Skeletal muscle tissue (tissue), 4 donors: ENCODE measurements around the gene ZNF292. TPM values are rescaled to one million over a fixed set of nuclear protein-coding genes. Genes with fewer than 3 reads are reported as not detected.

Experiments
- H3K27ac ChIP-seq: one replicate; pipeline ENCODE4 v1.7.0; 2013; ENCODE audit warnings: mild to moderate bottlenecking, low read depth, low read length, inconsistent platforms
- H3K27me3 ChIP-seq, 3 donors: one replicate each; pipeline ENCODE4 v1.7.0; 2013; ENCODE audit warnings: low read length in 3 of 3; ENCODE audit not compliant: control insufficient read depth in 3 of 3, insufficient read depth in 3 of 3
- H3K36me3 ChIP-seq, 3 donors: one replicate each; pipeline ENCODE4 v1.7.0; 2013; ENCODE audit warnings: low read length in 3 of 3; ENCODE audit not compliant: control insufficient read depth in 3 of 3, insufficient read depth in 3 of 3
- H3K4me1 ChIP-seq, 3 donors: one replicate each; pipeline ENCODE4 v1.7.0; 2013; ENCODE audit warnings: low read length in 3 of 3, mild to moderate bottlenecking in 3 of 3; ENCODE audit not compliant: control insufficient read depth in 3 of 3, insufficient read depth in 3 of 3
- H3K4me3 ChIP-seq, 3 donors: one replicate each; pipeline ENCODE4 v1.7.0; 2013; ENCODE audit warnings: low read length in 3 of 3
- H3K9ac ChIP-seq, 3 donors: one replicate each; pipeline ENCODE4 v1.7.0; 2013; ENCODE audit warnings: low read length in 3 of 3, mild to moderate bottlenecking in 3 of 3, moderate library complexity in 2 of 3, low read depth in 1 of 3
- H3K9me3 ChIP-seq, 3 donors: one replicate each; pipeline ENCODE4 v1.7.0; 2013; ENCODE audit warnings: low read length in 3 of 3; ENCODE audit not compliant: control insufficient read depth in 3 of 3
- total RNA-seq: library from RNA; depleted of rRNA; stranded (reverse); fragments of >200 nt; gene quantifications from one replicate; pipeline ENCODE4 v1.2.3, GENCODE V29; 2014
- donor health status: Osteomylitis.

The ZNF292 gene
- total RNA-seq: 38.6 TPM

DNA sequence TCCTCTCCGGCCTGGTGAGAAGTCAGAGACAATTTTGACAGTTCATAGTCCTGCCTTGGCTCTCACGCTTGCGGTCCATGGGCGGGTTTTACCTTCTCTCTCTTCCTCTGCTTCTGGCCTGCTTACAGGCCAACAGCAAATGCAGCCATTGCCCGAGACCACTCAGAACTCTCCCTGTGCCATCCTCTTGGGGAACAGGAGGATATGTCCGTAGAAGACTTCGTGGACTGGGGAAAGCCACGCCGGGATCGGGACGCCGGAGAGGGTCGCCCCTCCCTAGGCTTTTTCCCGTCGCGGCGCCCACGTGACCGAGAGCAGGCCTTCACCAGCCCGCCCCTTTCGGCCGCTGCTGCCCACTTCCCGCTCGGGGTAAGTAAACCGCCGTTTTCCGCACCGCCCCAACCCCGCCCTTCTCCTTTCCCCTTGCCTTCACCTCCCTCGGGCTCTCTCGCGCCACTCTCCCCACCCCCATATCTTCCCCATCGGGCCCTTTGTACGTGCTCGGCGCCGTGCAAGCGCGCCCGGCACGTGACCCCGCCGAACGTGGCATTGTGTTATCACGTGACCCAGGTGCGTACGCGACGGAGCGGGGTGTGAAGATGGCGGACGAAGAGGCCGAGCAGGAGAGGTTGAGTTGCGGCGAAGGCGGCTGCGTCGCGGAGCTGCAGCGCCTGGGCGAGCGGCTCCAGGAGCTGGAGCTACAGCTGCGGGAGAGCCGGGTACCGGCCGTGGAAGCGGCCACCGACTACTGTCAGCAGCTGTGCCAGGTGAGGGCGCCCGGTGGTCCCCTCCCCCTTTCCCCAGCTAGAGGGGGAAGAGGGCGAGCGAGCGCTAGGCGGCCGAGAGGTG lies at the start of gene ZNF292:
ZNF292 (plus strand) TSS at position 573 of the 849 bp plus-strand sequence; CDS start at position 600, 27 bp downstream.
- peak within 1 kb of the TSS; percentile 66 to 97 (median 86) for H3K9ac ChIP-seq
- peaks cover 24 to 37% (median 26%) of the 10 kb centered on the region in 3 donors for H3K4me1 ChIP-seq
- no peaks in the 10 kb centered on the region for H3K9me3 ChIP-seq
- no peaks in the 10 kb centered on the region for H3K27me3 ChIP-seq
- H3K4me3 ChIP-seq: peak within 1 kb of the TSS; percentile 79 to 98 (median 94)
- peak within 1 kb of the TSS; percentile 87 for H3K27ac ChIP-seq
- H3K36me3 ChIP-seq: no peaks in the 10 kb centered on the region

DNA sequence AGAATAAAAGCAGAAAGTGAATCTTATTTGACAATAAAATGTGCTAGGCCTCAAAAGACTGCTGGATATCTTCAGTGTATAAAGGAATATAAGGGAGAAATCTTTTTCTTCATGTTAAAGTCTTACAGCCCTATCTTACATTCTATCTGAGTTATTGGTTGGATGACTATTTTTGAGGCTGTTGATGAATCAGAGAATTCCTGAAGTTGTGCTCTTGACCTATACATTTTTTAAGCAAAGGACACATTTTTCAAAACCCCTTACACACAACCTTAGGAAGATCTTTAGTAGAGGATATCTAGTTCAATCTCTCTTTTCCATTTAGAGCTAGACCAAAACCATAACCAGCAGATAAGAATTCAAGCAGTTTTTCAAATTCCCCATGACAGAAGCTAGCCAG lies 49.5 kb upstream of the ZNF292 start:
- H3K9me3 ChIP-seq: no peaks in the 10 kb centered on the region
- H3K4me1 ChIP-seq: no peaks in the 10 kb centered on the region
- no peaks in the 10 kb centered on the region for H3K36me3 ChIP-seq
- H3K27ac ChIP-seq: no peak overlapping the region
- no peak overlapping the region for H3K4me3 ChIP-seq
- H3K9ac ChIP-seq: no peak overlapping the region
- no peaks in the 10 kb centered on the region for H3K27me3 ChIP-seq

GRCh38 chr6:87110636-87111035 lies 44.7 kb upstream of the ZNF292 start:
- no peaks in the 10 kb centered on the region for H3K36me3 ChIP-seq
- no peaks in the 10 kb centered on the region for H3K9me3 ChIP-seq
- no peak overlapping the region for H3K4me3 ChIP-seq
- no peaks in the 10 kb centered on the region for H3K27me3 ChIP-seq
- H3K9ac ChIP-seq: no peak overlapping the region
- H3K4me1 ChIP-seq: no peaks in the 10 kb centered on the region
- no peak overlapping the region for H3K27ac ChIP-seq

GRCh38 chr6:87115402-87116135 lies 39.8 kb upstream of the ZNF292 start:
- no peaks in the 10 kb centered on the region for H3K4me1 ChIP-seq
- no peaks in the 10 kb centered on the region for H3K27me3 ChIP-seq
- H3K4me3 ChIP-seq: no peak overlapping the region
- H3K36me3 ChIP-seq: no peaks in the 10 kb centered on the region
- no peaks in the 10 kb centered on the region for H3K9me3 ChIP-seq
- no peak overlapping the region for H3K27ac ChIP-seq
- no peak overlapping the region for H3K9ac ChIP-seq

DNA sequence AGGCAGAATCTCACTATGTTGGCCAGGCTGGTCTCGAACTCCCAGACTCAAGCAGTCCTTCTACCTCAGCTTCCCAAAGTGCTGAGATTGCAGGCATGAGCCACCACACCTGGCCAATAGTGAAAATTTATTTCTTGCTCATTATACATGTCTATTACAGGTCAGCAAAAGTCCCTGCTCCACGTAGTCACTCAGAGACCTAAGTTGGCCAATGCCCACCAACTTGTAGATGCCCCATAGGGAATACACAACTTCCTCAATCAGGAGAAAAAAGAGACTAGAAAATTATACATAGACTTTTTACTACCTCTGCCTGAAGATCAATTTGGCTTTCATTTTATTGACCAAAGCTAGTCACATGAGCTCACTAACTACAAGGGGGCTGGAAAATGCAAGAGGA lies 38.4 kb upstream of the ZNF292 start:
- Histone ChIP-seq H3K27ac (no peak overlapping the region), H3K9me3 (peaks cover 0 to 3% (median 0%) of the 10 kb centered on the region in 3 donors), H3K27me3 (no peaks in the 10 kb centered on the region), H3K36me3 (no peaks in the 10 kb centered on the region), H3K4me1 (no peaks in the 10 kb centered on the region), H3K9ac (no peak overlapping the region), H3K4me3 (no peak overlapping the region)

DNA sequence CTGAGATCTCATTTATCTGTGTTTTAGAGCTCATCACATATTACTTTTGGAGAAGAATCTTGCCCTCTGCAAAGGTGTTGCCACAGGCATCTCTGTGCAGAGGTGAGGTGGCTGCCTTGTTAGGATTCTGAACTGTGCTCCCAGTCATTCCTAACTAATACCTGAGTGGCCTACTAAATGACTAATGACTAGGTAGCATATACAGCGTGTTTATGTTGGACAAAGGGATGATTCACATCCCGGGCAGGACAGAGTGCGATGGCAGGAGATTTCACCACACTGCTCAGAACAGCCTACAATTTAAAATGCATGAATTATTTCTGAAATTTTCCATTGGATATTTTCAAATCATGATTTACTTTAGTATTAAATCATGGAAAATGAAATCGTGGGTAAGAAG lies 37.3 kb upstream of the ZNF292 start:
- Histone ChIP-seq H3K4me1 (no peaks in the 10 kb centered on the region), H3K4me3 (no peak overlapping the region), H3K27me3 (peaks cover 0 to 5% (median 4%) of the 10 kb centered on the region in 3 donors), H3K27ac (no peak overlapping the region), H3K36me3 (no peaks in the 10 kb centered on the region), H3K9me3 (peaks cover 0 to 3% (median 0%) of the 10 kb centered on the region in 3 donors), H3K9ac (no peak overlapping the region)

DNA sequence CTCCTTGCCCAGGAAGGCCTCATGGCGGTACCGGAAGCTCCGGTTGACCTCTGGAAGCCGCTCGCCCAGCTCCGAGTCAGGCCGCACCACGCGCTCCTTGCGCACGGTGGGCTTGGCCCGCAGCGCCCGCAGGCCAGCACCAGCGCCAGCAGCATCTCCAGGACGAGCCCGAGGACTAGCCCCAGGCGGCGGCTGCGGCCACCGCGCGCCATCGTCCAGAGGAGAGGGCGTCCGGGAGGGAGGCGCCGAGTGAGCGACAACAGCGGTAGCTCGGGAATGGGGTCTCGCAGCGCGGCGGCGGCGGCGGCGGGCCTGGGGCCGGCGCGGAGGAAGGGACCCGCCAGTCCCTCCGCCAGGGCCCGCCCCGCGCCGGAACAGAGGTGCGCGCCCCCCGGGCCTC lies 32.9 kb upstream of the ZNF292 start:
- Histone ChIP-seq H3K4me1 (no peaks in the 10 kb centered on the region), H3K9ac (no peak overlapping the region), H3K27me3 (peaks cover 0 to 5% (median 4%) of the 10 kb centered on the region in 3 donors), H3K9me3 (peaks cover 0 to 3% (median 0%) of the 10 kb centered on the region in 3 donors), H3K36me3 (no peaks in the 10 kb centered on the region), H3K4me3 (no peak overlapping the region), H3K27ac (no peak overlapping the region)

DNA sequence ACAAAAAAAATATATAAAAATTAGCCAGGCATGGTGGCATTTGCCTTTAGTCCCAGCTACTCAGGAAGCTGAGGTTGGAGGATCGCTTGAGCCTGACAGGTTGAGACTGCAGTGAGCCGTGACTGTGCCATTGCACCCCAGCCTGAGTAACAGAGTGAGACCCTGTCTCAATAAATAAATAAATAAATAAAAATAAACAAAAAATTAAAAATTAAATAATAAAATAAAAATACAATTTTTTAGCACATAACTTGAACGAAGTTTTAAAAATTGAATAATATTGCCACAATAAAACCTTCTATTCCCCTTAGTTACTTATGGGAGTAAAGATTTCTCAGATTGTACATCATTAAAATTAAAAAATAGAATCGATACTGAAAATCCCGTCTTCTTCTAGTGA lies 31.3 kb upstream of the ZNF292 start:
- Histone ChIP-seq H3K27me3 (peaks cover 0 to 5% (median 4%) of the 10 kb centered on the region in 3 donors), H3K9ac (no peak overlapping the region), H3K36me3 (no peaks in the 10 kb centered on the region), H3K27ac (no peak overlapping the region), H3K4me1 (no peaks in the 10 kb centered on the region), H3K9me3 (peaks cover 0 to 3% (median 0%) of the 10 kb centered on the region in 3 donors), H3K4me3 (no peak overlapping the region)

DNA sequence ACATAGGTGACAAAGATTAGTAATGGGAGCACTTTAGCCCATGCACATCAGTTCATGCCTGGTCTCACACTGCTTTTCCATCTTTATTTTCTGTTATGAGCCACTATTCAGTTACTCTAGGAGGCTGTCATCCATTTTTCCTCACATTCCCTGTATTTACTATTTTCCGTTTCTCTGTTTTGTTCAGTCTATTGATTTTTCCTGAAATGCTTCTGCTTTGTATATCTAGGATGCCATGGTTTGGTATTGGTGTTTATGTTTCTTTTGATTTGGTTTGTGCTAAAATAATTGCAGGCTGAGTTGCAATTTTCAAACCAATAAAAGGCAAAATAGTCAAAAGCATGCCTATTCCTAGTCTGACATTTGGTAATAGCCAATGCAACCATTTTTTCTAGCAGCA lies 28.9 kb upstream of the ZNF292 start:
- H3K27me3 ChIP-seq: peaks cover 0 to 5% (median 4%) of the 10 kb centered on the region in 3 donors
- no peaks in the 10 kb centered on the region for H3K36me3 ChIP-seq
- no peak overlapping the region for H3K4me3 ChIP-seq
- no peak overlapping the region for H3K27ac ChIP-seq
- H3K9ac ChIP-seq: no peak overlapping the region
- H3K9me3 ChIP-seq: peaks cover 0 to 3% (median 0%) of the 10 kb centered on the region in 3 donors
- H3K4me1 ChIP-seq: no peaks in the 10 kb centered on the region

DNA sequence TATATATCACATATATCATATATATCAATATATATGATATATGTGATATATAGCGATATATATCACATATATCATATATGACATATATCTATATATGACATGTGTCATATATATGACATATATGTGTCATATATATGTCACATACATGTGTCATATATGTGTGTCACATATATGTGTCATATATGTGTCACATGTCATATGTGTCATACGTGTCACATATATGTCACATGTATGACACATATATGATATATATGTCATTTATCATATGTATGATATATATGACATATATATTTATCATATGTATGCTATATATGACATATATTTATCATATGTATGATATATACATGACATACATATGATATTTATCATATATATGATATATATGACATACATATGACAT lies 27.6 kb upstream of the ZNF292 start:
- no peaks in the 10 kb centered on the region for H3K27me3 ChIP-seq
- H3K4me3 ChIP-seq: no peak overlapping the region
- H3K4me1 ChIP-seq: no peaks in the 10 kb centered on the region
- H3K27ac ChIP-seq: no peak overlapping the region
- no peaks in the 10 kb centered on the region for H3K9me3 ChIP-seq
- H3K9ac ChIP-seq: no peak overlapping the region
- no peaks in the 10 kb centered on the region for H3K36me3 ChIP-seq
